H1 (cell line): ENCODE measurements around the gene ATP8B3. TPM values are rescaled to one million over a fixed set of nuclear protein-coding genes. Genes with fewer than 3 reads are reported as not detected.

Experiments used
- CTCF ChIA-PET: fragments of 300-600 bp; sonication (Branson Sonifier 250); formaldehyde crosslinking; loops from one replicate; lab custom pipeline; 2021; ENCODE audit not compliant: partially characterized antibody; lab: Charles Lee
- POLR2A ChIA-PET: fragments of 300-600 bp; sonication (Branson Sonifier 250); formaldehyde crosslinking; loops from one replicate; lab custom pipeline; 2021; ENCODE audit warnings: inconsistent platforms; ENCODE audit not compliant: partially characterized antibody; lab: Charles Lee
- DNase-seq, 2 experiments: peaks; one replicate each; pipeline versions ENCODE4 v3.0.0 to v3.0.0-alpha.2; 2010 to 2022; ENCODE audit warnings: low spot score in 2 of 2, low read depth in 1 of 2, mixed read lengths in 1 of 2
- FAIRE-seq: peaks from 2 replicates; lab custom pipeline; 2011; peaks lifted over from hg19 to GRCh38; lab: Jason Lieb, UNC
- H2AFZ ChIP-seq: 2 replicates; pipeline ENCODE4 v1.8.1; 2012; ENCODE audit warnings: low read length, inconsistent platforms
- H2AK5ac ChIP-seq: 2 replicates; pipeline ENCODE4 v1.6.1; 2013; ENCODE audit warnings: low read depth, low read length
- H2BK120ac ChIP-seq: replicated peaks from 2 replicates; pipeline ENCODE3; 2013; ENCODE audit warnings: low read depth, low read length, inconsistent platforms
- H2BK12ac ChIP-seq: 2 replicates; pipeline ENCODE4 v1.6.1; 2013; ENCODE audit warnings: low read depth, low read length
- H2BK15ac ChIP-seq: 2 replicates; pipeline ENCODE4 v1.6.1; 2013; ENCODE audit warnings: low read length
- H2BK20ac ChIP-seq: 2 replicates; pipeline ENCODE4 v1.6.1; 2013; ENCODE audit warnings: low read length
- H2BK5ac ChIP-seq: 2 replicates; pipeline ENCODE4 v1.6.1; 2013; ENCODE audit warnings: low read depth, low read length
- H3K14ac ChIP-seq: 2 replicates; pipeline ENCODE4 v1.6.1; 2013; ENCODE audit warnings: inconsistent platforms; ENCODE audit not compliant: insufficient read length
- H3K18ac ChIP-seq: 2 replicates; pipeline ENCODE4 v1.6.1; 2013; ENCODE audit warnings: low read length; ENCODE audit errors: extremely low read depth
- H3K23ac ChIP-seq: 2 replicates; pipeline ENCODE4 v1.6.1; 2013; ENCODE audit warnings: inconsistent platforms; ENCODE audit not compliant: insufficient read length
- H3K23me2 ChIP-seq: 2 replicates; pipeline ENCODE4 v1.6.1; 2013; ENCODE audit warnings: low read depth, low read length
- H3K27ac ChIP-seq: 2 replicates; pipeline ENCODE4 v1.6.1; 2011; ENCODE audit warnings: low read depth, low read length, inconsistent platforms
- H3K27me3 ChIP-seq, 4 experiments: replicated peaks in 1 of 4; 1 replicate in 1 of 4; 2 replicates in 3 of 4; pipeline versions ENCODE4 v1.6.1 to v1.8.1; 2011 to 2013; ENCODE audit warnings: low read length in 3 of 4, mild to moderate bottlenecking in 3 of 4, inconsistent platforms in 2 of 4, mixed read lengths in 2 of 4, moderate library complexity in 1 of 4; ENCODE audit not compliant: control insufficient read depth in 3 of 4, insufficient read depth in 3 of 4; ENCODE audit errors: extremely low read depth in 1 of 4
- H3K36me3 ChIP-seq, 4 experiments: 2 replicates each; pipeline versions ENCODE4 v1.6.1 to v1.8.1; 2011 to 2013; ENCODE audit warnings: mild to moderate bottlenecking in 4 of 4, low read length in 3 of 4, moderate library complexity in 2 of 4, control low read depth in 1 of 4, inconsistent platforms in 1 of 4; ENCODE audit not compliant: insufficient read depth in 4 of 4, control insufficient read depth in 2 of 4
- H3K4ac ChIP-seq: replicated peaks from 2 replicates; pipeline ENCODE3; 2013; ENCODE audit warnings: low read length, low read depth, mixed read lengths, inconsistent platforms; ENCODE audit not compliant: insufficient read length
- H3K4me1 ChIP-seq, 4 experiments: replicated peaks in 1 of 4; 1 replicate in 1 of 4; 2 replicates in 3 of 4; pipeline versions ENCODE4 v1.6.1 to v1.8.1; 2011 to 2013; ENCODE audit warnings: low read length in 3 of 4, inconsistent platforms in 2 of 4, mixed read lengths in 1 of 4; ENCODE audit not compliant: insufficient read depth in 4 of 4, control insufficient read depth in 3 of 4
- H3K4me2 ChIP-seq, 2 experiments: 2 replicates each; pipeline versions ENCODE4 v1.6.1 to v1.8.1; 2011 to 2013; ENCODE audit warnings: low read depth in 2 of 2, low read length in 2 of 2, control low read depth in 1 of 2, inconsistent platforms in 1 of 2, mild to moderate bottlenecking in 1 of 2; ENCODE audit not compliant: insufficient read depth in 1 of 2
- H3K4me3 ChIP-seq, 4 experiments: fragments of 200-600, 300-600 bp in 1 of 4; sonication (generic), shearing (Covaris generic), sonication (Bioruptor Twin) in 1 of 4; 2 replicates each; pipeline versions ENCODE4 v1.5.1 to v1.8.1; 2011 to 2016; ENCODE audit warnings: low read length in 4 of 4, low read depth in 3 of 4, control low read depth in 2 of 4, inconsistent platforms in 2 of 4, mild to moderate bottlenecking in 2 of 4, mixed read lengths in 1 of 4, moderate library complexity in 1 of 4; ENCODE audit not compliant: insufficient read depth in 2 of 4; ENCODE audit errors: extremely low read depth in 1 of 4
- H3K56ac ChIP-seq: replicated peaks from 2 replicates; pipeline ENCODE3; 2013; ENCODE audit warnings: low read depth, mild to moderate bottlenecking, mixed read lengths, low read length, inconsistent platforms; ENCODE audit not compliant: insufficient read length
- H3K79me1 ChIP-seq: 2 replicates; pipeline ENCODE4 v1.6.1; 2013; ENCODE audit warnings: low read depth, low read length, control low read depth
- H3K79me2 ChIP-seq, 2 experiments: 2 replicates each; pipeline versions ENCODE4 v1.6.1 to v1.8.1; 2012 to 2013; ENCODE audit warnings: low read length in 2 of 2, mild to moderate bottlenecking in 2 of 2, inconsistent platforms in 1 of 2; ENCODE audit not compliant: insufficient read depth in 2 of 2, control insufficient read depth in 1 of 2
- H3K9ac ChIP-seq, 4 experiments: replicated peaks in 1 of 4; 1 replicate in 1 of 4; 2 replicates in 3 of 4; pipeline versions ENCODE4 v1.6.1 to v1.8.1; 2011 to 2013; ENCODE audit warnings: low read depth in 3 of 4, low read length in 3 of 4, control low read depth in 2 of 4, mild to moderate bottlenecking in 2 of 4, moderate library complexity in 2 of 4, inconsistent platforms in 1 of 4; ENCODE audit errors: extremely low read depth in 1 of 4
- H3K9me3 ChIP-seq, 2 experiments: 2 replicates each; pipeline versions ENCODE4 v1.6.1 to v1.8.1; 2012 to 2013; ENCODE audit warnings: mild to moderate bottlenecking in 2 of 2, moderate library complexity in 2 of 2, control low read depth in 1 of 2, inconsistent platforms in 1 of 2, low read depth in 1 of 2, low read length in 1 of 2, mixed read lengths in 1 of 2; ENCODE audit not compliant: insufficient read depth in 2 of 2
- H4K20me1 ChIP-seq, 2 experiments: replicated peaks in 1 of 2; 2 replicates each; pipeline versions ENCODE3 to v1.8.1; 2011 to 2013; ENCODE audit warnings: inconsistent platforms in 2 of 2, low read length in 2 of 2, mild to moderate bottlenecking in 1 of 2; ENCODE audit not compliant: insufficient read depth in 2 of 2, control insufficient read depth in 1 of 2
- H4K5ac ChIP-seq: 2 replicates; pipeline ENCODE4 v1.6.1; 2013; ENCODE audit warnings: low read length, low read depth, mixed read lengths, inconsistent platforms; ENCODE audit not compliant: insufficient read length
- H4K8ac ChIP-seq: 2 replicates; pipeline ENCODE4 v1.8.0; 2013; ENCODE audit warnings: mild to moderate bottlenecking, moderate library complexity, low read length, inconsistent platforms; ENCODE audit not compliant: insufficient read depth; ENCODE audit errors: extremely low read depth
- H4K91ac ChIP-seq: replicated peaks from 2 replicates; pipeline ENCODE3; 2013; ENCODE audit warnings: low read length, mixed read lengths, inconsistent platforms; ENCODE audit not compliant: insufficient read length
- E2F6 ChIP-seq: IDR thresholded peaks from 2 replicates; pipeline ENCODE4 v1.6.1; 2012; ENCODE audit warnings: inconsistent platforms
- EZH2 ChIP-seq: fragments of 200-600 bp; sonication (generic); IDR thresholded peaks from 2 replicates; pipeline ENCODE4 v1.7.1; 2012; ENCODE audit warnings: low read depth, mild to moderate bottlenecking, moderate library complexity, low read length, inconsistent platforms; ENCODE audit not compliant: severe bottlenecking
- HDAC2 ChIP-seq, 2 experiments: fragments of 300-600 bp in 1 of 2; sonication (generic) in 1 of 2; IDR thresholded peaks; 2 replicates each; pipeline ENCODE4 v1.6.1; 2011 to 2012; ENCODE audit warnings: low read depth in 2 of 2, low read length in 2 of 2, mild to moderate bottlenecking in 2 of 2, moderate library complexity in 2 of 2, borderline replicate concordance in 1 of 2, inconsistent platforms in 1 of 2
- RNF2 ChIP-seq: fragments of 200-900, 300-1000 bp; sonication (generic); IDR thresholded peaks from 2 replicates; pipeline ENCODE4 v1.7.1; 2016; ENCODE audit warnings: borderline replicate concordance, low read depth, mild to moderate bottlenecking, antibody characterized with exemption, low read length; ENCODE audit not compliant: poor library complexity, severe bottlenecking; ENCODE audit errors: missing control alignments
- WGBS, 2 experiments: shearing (Covaris generic) in 1 of 2; methylation state at CpG; one replicate each; pipeline versions ENCODE4 v1.1.6 to v1.1.7; 2013 to 2015; ENCODE audit warnings: low lambda C conversion rate in 2 of 2, mixed read lengths in 2 of 2, inconsistent platforms in 1 of 2, low coverage in 1 of 2, missing lambda C conversion rate in 1 of 2; ENCODE audit not compliant: insufficient replicate concordance in 2 of 2, insufficient coverage in 1 of 2, insufficient read length in 1 of 2; ENCODE audit errors: extremely low coverage in 1 of 2, missing lambda C conversion rate in 1 of 2; 5-methylcytosine and 5-hydroxymethylcytosine counted together
- polyA plus RNA-seq, 7 experiments: library from polyadenylated mRNA; depleted of rRNA in 3 of 7; stranded (reverse) in 5 of 7; unstranded in 2 of 7; fragments of >200 nt in 5 of 7; fragments of 200-250 nt in 2 of 7; gene quantifications; 1 replicate in 5 of 7; 2 replicates in 1 of 7; 4 replicates in 1 of 7; pipeline versions ENCODE4 v1.2.1 to v1.2.3, GENCODE V29; 2011 to 2013; ENCODE audit warnings: missing spikeins in 2 of 7, mixed read lengths in 2 of 7
- total RNA-seq: library from RNA; stranded (reverse); fragmentation: NEBNext Ultra II Directional; extraction: Animal tissue kit (Norgen Biotek cat#: 25700); gene quantifications from 2 replicates; pipeline ENCODE4 v1.2.1, GENCODE V29; 2021

Gene ATP8B3
- total and polyA plus RNA-seq, 2 of the 8 experiments (the other 6 are each of a cell fraction or from before 2014, with no cell fraction given) = 4.1 to 9.3 TPM

DNA sequence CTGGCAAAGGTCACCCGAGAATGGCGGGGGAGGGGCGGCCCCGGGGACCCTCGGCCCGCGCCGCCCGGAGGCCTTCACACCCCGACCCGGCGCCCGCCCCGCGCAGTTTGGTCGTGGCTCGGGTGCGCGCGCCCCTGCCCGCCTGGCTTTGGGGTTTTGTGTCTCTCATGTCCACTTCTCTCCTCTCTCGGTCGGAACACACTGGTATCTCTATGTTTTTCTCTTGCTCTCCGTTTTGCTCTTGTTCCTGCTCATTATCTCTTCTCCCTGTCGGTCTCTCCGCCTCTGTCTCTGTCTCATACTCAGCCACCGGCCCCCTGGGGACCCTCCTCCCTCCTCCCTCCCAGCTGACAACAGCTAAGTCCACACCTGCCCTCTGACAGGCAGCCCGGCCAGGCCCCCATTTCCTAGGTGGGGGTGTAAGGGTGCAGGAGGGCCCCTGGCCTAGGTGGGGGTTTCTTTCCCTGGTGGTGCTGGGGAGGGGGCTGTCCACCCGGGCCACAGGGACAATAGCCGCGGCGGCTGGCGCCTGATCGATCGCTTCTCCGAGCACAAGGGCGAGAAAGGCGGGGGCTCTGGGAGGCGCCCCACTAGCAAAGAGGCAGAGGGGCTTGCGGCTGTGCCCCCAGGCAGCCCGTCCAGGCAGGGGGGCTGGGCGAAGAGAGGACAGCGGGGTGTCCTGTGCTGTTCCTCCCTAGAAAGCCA, 56.5 kb downstream of the ATP8B3 start:
- no peak overlapping the region for H3K23ac ChIP-seq
- 4% methylated on average over 30 of the region's 43 CpGs; no CpG with 5 or more reads in 1 of the 2 experiments for WGBS, 2 experiments
- H2BK15ac ChIP-seq = no peak overlapping the region; the same call in 1 of the 2 replicates
- TF ChIP-seq E2F6 (0 out of 2 replicates have a peak, but pooled peaks have one; percentile 9), HDAC2 (IDR thresholded peaks at IDR 0.05; ENCODE audit: borderline replicate concordance in 1 of 2, low read depth in 2 of 2, low read length in 2 of 2) (no peak), EZH2 (peak; percentile 84), RNF2 (peak; percentile 10)
- H4K91ac ChIP-seq = no peak overlapping the region
- peaks cover 14 to 34% of the 10 kb centered on the region in 2 experiments for H4K20me1 ChIP-seq
- H2AK5ac ChIP-seq = no peak overlapping the region
- H4K8ac ChIP-seq = peak overlapping the region; percentile 35; the same call in 1 of the 2 replicates
- peak in 1 of 2 experiments; percentile 68 for DNase-seq
- H3K56ac ChIP-seq = no peak overlapping the region
- H3K27me3 ChIP-seq = peaks cover 98 to 100% (median 99%) of the 10 kb centered on the region in 4 experiments
- no peak overlapping the region for H3K14ac ChIP-seq
- no peak overlapping the region for H2BK5ac ChIP-seq
- H3K9ac ChIP-seq = no peak overlapping the region
- CTCF ChIA-PET = interaction anchor here (0.6 to 2.5 kb wide), 9 partner anchors 9 to 311 kb away, joined by 3 to 13 read pairs (median 4); no protein-coding TSS in a partner anchor
- no peaks in the 10 kb centered on the region for H3K79me2 ChIP-seq
- H3K4me1 ChIP-seq = peaks cover 0 to 33% (median 14%) of the 10 kb centered on the region in 4 experiments; a peak in 6 of 7 replicates
- no peaks in the 10 kb centered on the region for H3K9me3 ChIP-seq
- H3K23me2 ChIP-seq = no peaks in the 10 kb centered on the region; the same call in 1 of the 2 replicates
- H2BK12ac ChIP-seq = no peak overlapping the region
- H3K4me3 ChIP-seq = peak overlapping the region in 1 of 4 experiments; percentile 43; a peak in 2 of 8 replicates
- H3K36me3 ChIP-seq = peaks cover 0 to 18% (median 0%) of the 10 kb centered on the region in 4 experiments; a peak in 1 of 8 replicates
- H3K27ac ChIP-seq = no peak overlapping the region
- no peak for FAIRE-seq
- no peak overlapping the region for H3K4ac ChIP-seq
- H2AFZ ChIP-seq = no peak overlapping the region
- no peaks in the 10 kb centered on the region for H3K79me1 ChIP-seq
- no peak overlapping the region for H2BK20ac ChIP-seq
- peak overlapping the region; percentile 55 to 63 for H3K4me2 ChIP-seq
- POLR2A ChIA-PET = interaction anchor here (4.7 kb wide), 1 partner anchor 9 kb away, joined by 19 read pairs; no protein-coding TSS in a partner anchor
- H2BK120ac ChIP-seq = no peak overlapping the region
- H4K5ac ChIP-seq = no peak overlapping the region
- H3K18ac ChIP-seq = no peak overlapping the region; the same call in 1 of the 2 replicates
